T-helper 17 cell (primary cell): ENCODE results near the gene KRTAP3-1. TPM values are rescaled to one million over a fixed set of nuclear protein-coding genes. Genes with fewer than 3 reads are reported as not detected.

Experiments used
- ATAC-seq: fragments of 150-1000 bp; cut with Tn5 transposase; 2 replicates; pipeline ENCODE4 v1.10.0; 2021; ENCODE audit warnings: mild to moderate bottlenecking, moderate library complexity
- DNase-seq, 3 donors: peaks; one replicate each; pipeline versions ENCODE4 v3.0.0 to v3.0.0-alpha.2; 2020 to 2021
- H3K9me3 ChIP-seq: one replicate; pipeline ENCODE4 v1.7.0; 2013; ENCODE audit warnings: low read length, mild to moderate bottlenecking; ENCODE audit not compliant: control insufficient read depth, poor library complexity, severe bottlenecking
- H3K27ac Mint-ChIP-seq: one replicate; pipeline ENCODE4 v1.8.0; 2022; ENCODE audit warnings: mild to moderate bottlenecking, moderate library complexity, mixed read lengths
- H3K27me3 Mint-ChIP-seq: one replicate; pipeline ENCODE4 v1.8.0; 2022; ENCODE audit warnings: mixed read lengths
- H3K36me3 Mint-ChIP-seq: one replicate; pipeline ENCODE4 v1.8.0; 2022; ENCODE audit warnings: low read depth, mixed read lengths
- H3K4me1 Mint-ChIP-seq: one replicate; pipeline ENCODE4 v1.8.0; 2022; ENCODE audit warnings: mild to moderate bottlenecking, mixed read lengths
- H3K4me3 Mint-ChIP-seq: one replicate; pipeline ENCODE4 v1.8.0; 2022; ENCODE audit warnings: mild to moderate bottlenecking, moderate library complexity, mixed read lengths
- total RNA-seq, 4 donors: library from RNA in 2 of 4; stranded (reverse) in 2 of 4; gene quantifications; one replicate each; pipeline ENCODE4 v1.2.3 and lab custom pipeline; 2022 to 2026

Gene KRTAP3-1
- total RNA-seq, 2 donors from 2014 or later: not detected

GRCh38 chr17:41029633-41030245, 20.8 kb upstream of the KRTAP3-1 start, which contains the start of gene KRTAP1-4:
Gene KRTAP1-4, minus strand, starts transcription at chr17:41030195. Its CDS starts 117 bp downstream, at chr17:41030078.
- Mint-ChIP-seq H3K36me3 (peaks cover 4% of the 10 kb centered on the region), H3K4me3 (no peak within 1 kb of the TSS), H3K4me1 (peaks cover 3% of the 10 kb centered on the region), H3K27ac (no peak within 1 kb of the TSS), H3K27me3 (peaks cover 67% of the 10 kb centered on the region)
- DNase-seq (no peak), ATAC-seq (no peak)
- H3K9me3 ChIP-seq: no peaks in the 10 kb centered on the region

DNA sequence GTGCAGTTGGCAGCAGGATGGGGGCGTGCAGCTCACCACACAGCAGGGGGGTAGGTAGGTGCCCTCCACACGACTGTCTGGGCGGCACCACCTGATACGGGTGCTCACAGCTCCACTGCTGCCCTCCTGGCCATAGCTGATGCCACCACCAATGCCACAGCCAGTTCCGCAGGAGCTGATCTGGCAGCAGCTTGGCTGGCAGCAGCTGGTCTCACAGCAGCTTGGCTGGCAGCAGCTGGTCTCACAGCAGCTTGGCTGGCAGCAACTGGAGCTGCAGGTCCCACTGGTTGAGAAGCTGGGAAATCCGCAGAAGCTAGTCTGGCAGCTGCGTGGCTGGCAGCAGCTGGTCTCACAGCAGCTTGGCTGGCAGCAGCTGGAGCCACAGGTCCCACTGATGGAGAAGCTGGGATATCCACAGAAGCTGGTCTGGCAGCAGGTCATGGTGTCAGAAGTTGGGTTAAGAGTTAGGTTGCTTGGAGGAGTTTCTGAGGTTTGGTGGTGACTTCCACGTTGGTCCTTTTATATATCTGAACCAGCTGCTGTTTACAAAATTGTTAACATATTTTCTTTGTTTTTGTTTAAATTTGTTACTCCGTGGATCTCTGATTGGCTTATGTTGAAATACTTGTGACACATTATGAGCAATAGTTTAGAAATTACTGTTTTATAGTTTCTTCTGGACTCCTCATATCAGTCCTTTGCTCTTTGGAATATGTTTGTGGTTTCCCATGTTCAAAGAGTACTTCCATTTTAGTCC, 18.0 kb upstream of the KRTAP3-1 start, which contains the start of gene KRTAP1-5:
KRTAP1-5 (minus strand) TSS at position 494 of the 757 bp plus-strand sequence; CDS start at position 441, 53 bp downstream.
- ATAC-seq: no peak
- H3K4me1 Mint-ChIP-seq: peaks cover 3% of the 10 kb centered on the region
- DNase-seq: no peak
- H3K9me3 ChIP-seq: no peaks in the 10 kb centered on the region
- peaks cover 4% of the 10 kb centered on the region for H3K36me3 Mint-ChIP-seq
- H3K27me3 Mint-ChIP-seq: peaks cover 76% of the 10 kb centered on the region
- H3K4me3 Mint-ChIP-seq: no peak within 1 kb of the TSS
- H3K27ac Mint-ChIP-seq: no peak within 1 kb of the TSS

DNA sequence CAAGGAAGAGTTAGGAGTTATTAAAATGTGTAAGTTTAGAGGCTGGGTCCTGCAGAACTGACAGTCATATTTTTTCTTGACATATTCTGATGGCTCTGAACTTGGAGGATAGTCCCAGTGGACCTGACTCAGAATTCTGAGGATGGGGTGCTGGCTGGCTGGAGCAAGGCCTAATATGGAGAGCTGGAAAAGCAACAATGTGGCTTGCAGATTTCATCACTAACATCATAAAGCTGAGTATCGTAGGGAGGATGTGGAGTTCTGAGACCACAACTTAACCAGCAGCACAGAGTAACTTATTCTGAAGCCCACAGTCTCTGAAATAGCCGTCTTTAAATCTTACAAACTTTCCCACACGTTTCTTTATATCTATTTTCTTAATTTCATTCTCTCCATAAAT, 15.8 kb upstream of the KRTAP3-1 start:
- no peaks in the 10 kb centered on the region for H3K9me3 ChIP-seq
- DNase-seq (no peak), ATAC-seq (no peak)
- peaks cover 3% of the 10 kb centered on the region for H3K4me1 Mint-ChIP-seq
- peaks cover 62% of the 10 kb centered on the region for H3K27me3 Mint-ChIP-seq
- H3K4me3 Mint-ChIP-seq: no peak overlapping the region
- H3K36me3 Mint-ChIP-seq: peaks cover 4% of the 10 kb centered on the region
- H3K27ac Mint-ChIP-seq: no peak overlapping the region

DNA sequence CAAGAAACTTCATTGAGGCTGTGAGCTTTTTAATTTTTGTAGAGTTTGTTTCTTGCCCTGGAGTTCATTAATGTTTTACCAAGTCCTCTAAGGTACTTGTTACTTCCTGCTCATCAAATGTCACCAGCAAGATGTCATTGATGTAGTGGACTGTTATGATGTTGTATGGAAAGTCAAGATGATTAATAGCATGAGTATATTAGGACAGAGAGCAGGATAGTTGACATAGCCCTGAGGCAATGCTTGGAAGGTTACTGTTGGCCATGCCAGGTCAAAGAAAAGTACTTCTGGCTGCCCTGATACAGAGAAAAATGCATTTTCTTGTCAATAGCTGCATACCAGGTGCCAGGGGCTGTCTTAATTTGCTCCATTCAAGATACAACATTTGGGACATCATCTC, 11.4 kb upstream of the KRTAP3-1 start:
- H3K9me3 ChIP-seq: no peaks in the 10 kb centered on the region
- Mint-ChIP-seq H3K4me3 (no peak overlapping the region), H3K27ac (no peak overlapping the region)

GRCh38 chr17:41019415-41019814, 10.5 kb upstream of the KRTAP3-1 start:
- Mint-ChIP-seq H3K4me1 (no peaks in the 10 kb centered on the region), H3K4me3 (no peak overlapping the region), H3K27ac (no peak overlapping the region), H3K36me3 (no peaks in the 10 kb centered on the region), H3K27me3 (peaks cover 49% of the 10 kb centered on the region)
- ATAC-seq (no peak), DNase-seq (no peak)
- H3K9me3 ChIP-seq: no peaks in the 10 kb centered on the region

More for the DNA sequence above, 11.4 kb upstream of the KRTAP3-1 start:
- ATAC-seq (no peak), DNase-seq (no peak)
- H3K27me3 Mint-ChIP-seq: peaks cover 50% of the 10 kb centered on the region
- H3K4me1 Mint-ChIP-seq: peaks cover 2% of the 10 kb centered on the region
- H3K36me3 Mint-ChIP-seq: peaks cover 2% of the 10 kb centered on the region

DNA sequence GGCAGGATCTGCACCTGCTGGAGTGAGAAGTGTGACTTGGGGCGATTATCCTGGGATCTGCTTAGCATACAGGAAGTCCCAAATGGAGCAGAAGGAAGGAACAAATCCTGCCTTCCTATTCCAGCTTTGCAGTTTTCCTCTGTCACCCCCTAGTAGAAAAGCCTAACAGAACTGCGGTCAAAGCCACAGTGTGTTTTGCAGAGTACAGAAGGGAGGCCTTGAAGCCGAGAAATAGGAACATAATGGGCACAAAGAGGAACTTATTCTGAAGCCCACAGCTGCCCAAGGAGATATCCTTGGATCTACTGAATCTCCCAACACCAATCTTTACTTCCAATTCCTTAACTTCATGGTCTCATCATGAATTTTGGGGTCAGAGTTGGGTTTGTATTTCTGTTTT, 9.6 kb upstream of the KRTAP3-1 start:
- H3K4me1 Mint-ChIP-seq: no peaks in the 10 kb centered on the region
- H3K4me3 Mint-ChIP-seq: no peak overlapping the region
- no peak overlapping the region for H3K27ac Mint-ChIP-seq
- ATAC-seq (no peak), DNase-seq (no peak)
- H3K27me3 Mint-ChIP-seq: peaks cover 43% of the 10 kb centered on the region
- H3K36me3 Mint-ChIP-seq: no peaks in the 10 kb centered on the region
- H3K9me3 ChIP-seq: no peaks in the 10 kb centered on the region

DNA sequence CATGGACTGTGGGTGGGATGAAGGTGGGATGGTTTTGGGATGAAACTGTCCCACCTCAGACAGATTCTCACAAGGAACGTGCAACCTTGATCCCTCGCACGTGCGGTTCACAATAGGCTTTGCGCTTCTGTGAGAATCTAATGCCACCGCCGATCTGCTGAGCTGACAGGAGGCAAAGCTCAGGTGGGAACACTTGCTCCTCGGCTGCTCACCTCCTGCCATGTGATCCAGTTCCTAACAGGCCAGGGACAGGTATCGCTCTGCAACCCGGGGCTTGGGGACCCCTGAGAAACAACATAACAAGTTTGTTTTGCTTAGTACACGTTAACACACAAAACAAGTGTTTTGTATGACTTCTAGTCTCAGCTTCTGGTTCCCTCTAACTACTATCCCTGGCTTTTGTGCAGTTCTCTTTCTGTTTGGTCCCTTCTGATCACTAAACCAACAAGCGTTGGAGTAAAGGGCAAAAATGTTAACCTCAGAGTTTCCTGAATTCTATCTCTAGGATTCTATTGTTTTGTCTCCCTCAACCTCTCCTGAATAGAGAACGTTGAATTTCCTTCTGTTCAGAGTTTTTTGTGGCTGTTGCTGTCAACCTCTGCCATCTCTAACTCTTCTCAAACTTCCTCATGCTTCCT, 7.8 kb upstream of the KRTAP3-1 start:
- peaks cover 28% of the 10 kb centered on the region for H3K27me3 Mint-ChIP-seq
- no peaks in the 10 kb centered on the region for H3K4me1 Mint-ChIP-seq
- no peak for ATAC-seq
- no peak overlapping the region for H3K27ac Mint-ChIP-seq
- no peak overlapping the region for H3K4me3 Mint-ChIP-seq
- DNase-seq: no peak
- H3K36me3 Mint-ChIP-seq: no peaks in the 10 kb centered on the region
- H3K9me3 ChIP-seq: no peaks in the 10 kb centered on the region

DNA sequence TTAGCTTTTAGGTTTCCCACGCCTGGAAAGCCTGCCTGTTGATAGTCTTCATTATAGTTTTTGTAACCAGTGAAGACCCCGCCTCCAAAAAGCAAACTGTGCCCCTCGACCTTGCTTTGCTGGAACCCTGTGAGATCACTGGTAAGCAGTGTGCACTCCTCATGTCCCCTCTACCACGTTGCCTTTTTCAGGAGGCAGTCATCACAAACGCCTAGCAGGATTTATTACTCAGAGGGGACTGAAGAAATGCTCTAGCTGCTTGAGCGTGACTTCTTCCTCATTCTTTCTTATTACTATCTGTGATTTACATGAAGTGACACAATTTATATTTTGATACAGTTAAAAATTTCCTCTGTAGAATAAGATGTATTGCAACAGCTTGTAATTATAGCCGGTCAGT, 6.5 kb upstream of the KRTAP3-1 start:
- H3K9me3 ChIP-seq: no peaks in the 10 kb centered on the region
- Mint-ChIP-seq H3K36me3 (no peaks in the 10 kb centered on the region), H3K4me1 (no peaks in the 10 kb centered on the region), H3K4me3 (no peak overlapping the region), H3K27me3 (peaks cover 28% of the 10 kb centered on the region), H3K27ac (no peak overlapping the region)
- ATAC-seq (no peak), DNase-seq (no peak)

DNA sequence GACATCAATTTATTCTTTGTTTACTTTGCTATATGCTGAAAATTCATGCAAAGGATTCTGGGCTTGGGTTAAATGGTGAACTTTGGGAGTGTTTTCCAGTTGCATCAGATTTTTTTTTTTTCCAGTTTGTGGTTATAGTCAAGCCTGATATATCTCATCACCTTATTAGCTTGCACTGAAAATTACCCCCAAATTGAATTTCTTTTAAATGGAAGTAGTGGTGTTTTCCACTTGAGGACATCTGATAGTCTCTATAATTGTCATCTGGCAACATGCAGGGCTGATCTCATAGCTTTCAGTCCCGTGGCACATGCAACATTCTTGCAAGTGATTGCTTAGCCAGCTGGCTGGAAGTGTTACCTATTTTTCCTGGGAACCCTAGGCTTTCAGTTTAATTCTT, 4.7 kb upstream of the KRTAP3-1 start:
- Mint-ChIP-seq H3K4me3 (no peak overlapping the region), H3K27me3 (peaks cover 32% of the 10 kb centered on the region), H3K36me3 (no peaks in the 10 kb centered on the region), H3K4me1 (no peaks in the 10 kb centered on the region), H3K27ac (no peak overlapping the region)
- DNase-seq (no peak), ATAC-seq (no peak)
- no peaks in the 10 kb centered on the region for H3K9me3 ChIP-seq

DNA sequence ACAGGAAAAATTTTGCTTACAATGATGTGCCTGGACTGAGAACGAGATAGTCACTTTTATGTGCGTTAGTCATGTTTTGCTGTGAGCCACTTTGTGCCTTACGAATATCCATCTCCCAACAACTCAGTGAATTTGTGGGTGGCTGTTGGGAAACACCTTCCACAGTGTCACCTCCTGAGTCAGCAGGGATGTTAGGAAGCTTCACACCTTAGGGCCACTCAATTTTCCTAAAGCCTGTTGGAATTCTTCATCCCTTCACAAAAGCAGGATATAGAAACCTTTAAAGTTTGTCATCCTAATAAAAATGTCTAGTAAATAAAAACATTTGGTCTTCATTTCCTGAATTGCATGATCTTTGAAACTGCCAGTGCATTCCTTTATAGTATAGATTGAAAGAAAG, 4.3 kb upstream of the KRTAP3-1 start:
- Mint-ChIP-seq H3K4me1 (no peaks in the 10 kb centered on the region), H3K27me3 (peaks cover 36% of the 10 kb centered on the region), H3K4me3 (no peak overlapping the region), H3K36me3 (no peaks in the 10 kb centered on the region), H3K27ac (no peak overlapping the region)
- no peaks in the 10 kb centered on the region for H3K9me3 ChIP-seq
- ATAC-seq (no peak), DNase-seq (no peak)

- Mint-ChIP-seq H3K27me3 (peaks cover 32% of the 10 kb centered on the region), H3K4me3 (no peak overlapping the region), H3K36me3 (no peaks in the 10 kb centered on the region), H3K27ac (no peak overlapping the region), H3K4me1 (no peaks in the 10 kb centered on the region)
- DNase-seq (no peak), ATAC-seq (no peak)
- H3K9me3 ChIP-seq: no peaks in the 10 kb centered on the region
Observed at GRCh38 chr17:41012326-41013120, 3.6 kb upstream of the KRTAP3-1 start.

DNA sequence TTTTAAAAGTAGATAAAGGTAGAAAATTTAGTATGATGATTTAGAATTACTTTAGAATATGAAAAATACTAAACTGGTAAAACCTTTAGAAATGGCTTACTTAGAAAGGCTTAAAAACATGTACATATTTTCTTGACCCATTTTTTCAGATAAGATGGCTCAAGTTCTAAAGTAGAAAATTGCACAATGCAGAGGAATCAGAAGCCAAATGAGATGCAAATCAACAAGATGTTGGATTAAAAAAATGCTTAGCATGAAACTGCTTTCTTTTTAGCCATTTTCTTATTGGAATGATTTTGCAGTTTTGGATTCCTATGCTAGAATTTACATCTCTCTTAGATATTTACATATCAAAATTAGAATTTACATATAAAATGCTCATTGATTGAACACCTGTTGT, 1.5 kb upstream of the KRTAP3-1 start:
- Mint-ChIP-seq H3K27me3 (peaks cover 17% of the 10 kb centered on the region), H3K4me1 (no peaks in the 10 kb centered on the region), H3K4me3 (no peak overlapping the region), H3K36me3 (no peaks in the 10 kb centered on the region), H3K27ac (no peak overlapping the region)
- H3K9me3 ChIP-seq: no peaks in the 10 kb centered on the region
- ATAC-seq (no peak), DNase-seq (no peak)

DNA sequence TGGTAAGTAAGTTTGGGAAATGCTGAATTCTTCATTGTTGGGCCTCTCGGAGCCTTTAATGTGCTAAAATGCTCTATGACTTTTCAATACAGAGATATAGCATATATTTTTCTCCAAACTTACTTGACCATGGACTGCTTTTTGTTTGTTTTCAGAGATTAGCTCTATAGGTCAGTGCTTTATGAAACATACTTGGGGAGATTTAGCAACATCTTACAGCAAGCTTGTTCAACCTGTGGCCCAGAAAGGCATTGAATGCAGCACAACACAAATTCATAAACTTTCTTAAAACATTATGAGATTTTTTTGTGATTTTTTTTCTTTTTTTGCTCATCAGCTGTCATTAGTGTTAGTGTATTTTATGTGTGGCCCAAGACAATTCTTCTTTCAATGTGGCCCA, 1.0 kb upstream of the KRTAP3-1 start:
- no peaks in the 10 kb centered on the region for H3K36me3 Mint-ChIP-seq
- H3K27me3 Mint-ChIP-seq: peaks cover 12% of the 10 kb centered on the region
- ATAC-seq (no peak), DNase-seq (no peak)
- H3K4me1 Mint-ChIP-seq: no peaks in the 10 kb centered on the region
- no peaks in the 10 kb centered on the region for H3K9me3 ChIP-seq
- H3K27ac Mint-ChIP-seq: no peak overlapping the region
- H3K4me3 Mint-ChIP-seq: no peak overlapping the region
